PC-9 (cell line): Measurements from ENCODE around the gene HEMK1. TPM values are rescaled to one million over a fixed set of nuclear protein-coding genes. Genes with fewer than 3 reads are reported as not detected.

ENCODE experiments used
- BruUV-seq: library from RNA; stranded (reverse); fragments of 400-500 nt; replicated peaks from 2 replicates; lab custom pipeline; 2021; lab: Mats Ljungman, UMichigan
- CTCF ChIA-PET: fragments of 300-600 bp; sonication (Branson Sonifier 250); formaldehyde crosslinking; loops from one replicate; lab custom pipeline; 2022; ENCODE audit warnings: antibody characterized with exemption; lab: Charles Lee
- POLR2A ChIA-PET: fragments of 300-600 bp; sonication (Branson Sonifier 250); formaldehyde crosslinking; loops from one replicate; lab custom pipeline; 2022; ENCODE audit warnings: antibody characterized with exemption; ENCODE audit not compliant: unreplicated experiment; lab: Charles Lee
- DNase-seq, 2 experiments: peaks; one replicate each; pipeline versions ENCODE4 v3.0.0 to v3.0.0-alpha.2; 2015 to 2022; ENCODE audit warnings: mixed read lengths in 1 of 2
- H2AFZ ChIP-seq: fragments of 200-600 bp; sonication (generic); 2 replicates; pipeline ENCODE4 v1.8.1; 2017; ENCODE audit warnings: antibody characterized with exemption
- H3F3A ChIP-seq: fragments of 200-600 bp; sonication (generic); 2 replicates; pipeline ENCODE4 v1.8.1; 2017; ENCODE audit warnings: antibody characterized with exemption, mild to moderate bottlenecking, low read depth; ENCODE audit not compliant: insufficient read depth
- H3K27ac ChIP-seq: fragments of 200-600 bp; sonication (generic); 2 replicates; pipeline ENCODE4 v1.6.1; 2016; ENCODE audit warnings: mixed run types
- H3K27me3 ChIP-seq: fragments of 200-600 bp; sonication (generic); 2 replicates; pipeline ENCODE4 v1.6.1; 2016; ENCODE audit warnings: low read depth, mixed run types; ENCODE audit not compliant: insufficient read depth
- H3K36me3 ChIP-seq: fragments of 200-600 bp; sonication (generic); 2 replicates; pipeline ENCODE4 v1.6.1; 2016; ENCODE audit warnings: low read depth, mixed run types
- H3K4me1 ChIP-seq: fragments of 200-600 bp; sonication (generic); replicated peaks from 2 replicates; pipeline ENCODE4 v1.6.1; 2016; ENCODE audit warnings: mixed run types; ENCODE audit not compliant: insufficient read depth
- H3K4me2 ChIP-seq: fragments of 200-600 bp; sonication (generic); 2 replicates; pipeline ENCODE4 v1.6.1; 2017; ENCODE audit warnings: mixed run types
- H3K4me3 ChIP-seq: fragments of 200-600 bp; sonication (generic); 2 replicates; pipeline ENCODE4 v1.6.1; 2016; ENCODE audit warnings: mixed run types
- H3K79me2 ChIP-seq: fragments of 200-600 bp; sonication (generic); 2 replicates; pipeline ENCODE4 v1.6.1; 2017; ENCODE audit warnings: low read depth, mixed run types
- H3K9me2 ChIP-seq: fragments of 200-600 bp; sonication (generic); 2 replicates; pipeline ENCODE4 v1.8.1; 2017; ENCODE audit warnings: mild to moderate bottlenecking; ENCODE audit not compliant: insufficient read depth
- H3K9me3 ChIP-seq: fragments of 200-600 bp; sonication (generic); 2 replicates; pipeline ENCODE4 v1.8.1; 2016; ENCODE audit warnings: low read depth; ENCODE audit not compliant: insufficient read depth
- H4K20me1 ChIP-seq: fragments of 200-600 bp; sonication (generic); 2 replicates; pipeline ENCODE4 v1.8.1; 2017; ENCODE audit not compliant: insufficient read depth
- EZH2 ChIP-seq: fragments of 200-600 bp; sonication (generic); IDR thresholded peaks from 2 replicates; pipeline ENCODE4 v1.8.0; 2017; ENCODE audit warnings: antibody characterized with exemption, low read depth
- intact Hi-C: fragments of 100-400 bp; cut with micrococcal nuclease; formaldehyde crosslinking; loops from one replicate; pipeline ENCODE4 v1.10.0; 2022; ENCODE audit not compliant: unreplicated experiment
- total RNA-seq: library from RNA; stranded (reverse); gene quantifications from 2 replicates; pipeline ENCODE4 v1.2.3, GENCODE V29; 2021
- TF ChIP-seq, protein P1 (sequence below): fragments of 200-600 bp; sonication (generic); conservative IDR thresholded peaks from 2 replicates; pipeline ENCODE4 v1.6.1; 2017; ENCODE audit warnings: mixed run types, antibody characterized with exemption, mild to moderate bottlenecking, moderate library complexity

HEMK1 gene
- total RNA-seq, 1 experiment from 2014 or later, result 20.6 TPM

DNA sequence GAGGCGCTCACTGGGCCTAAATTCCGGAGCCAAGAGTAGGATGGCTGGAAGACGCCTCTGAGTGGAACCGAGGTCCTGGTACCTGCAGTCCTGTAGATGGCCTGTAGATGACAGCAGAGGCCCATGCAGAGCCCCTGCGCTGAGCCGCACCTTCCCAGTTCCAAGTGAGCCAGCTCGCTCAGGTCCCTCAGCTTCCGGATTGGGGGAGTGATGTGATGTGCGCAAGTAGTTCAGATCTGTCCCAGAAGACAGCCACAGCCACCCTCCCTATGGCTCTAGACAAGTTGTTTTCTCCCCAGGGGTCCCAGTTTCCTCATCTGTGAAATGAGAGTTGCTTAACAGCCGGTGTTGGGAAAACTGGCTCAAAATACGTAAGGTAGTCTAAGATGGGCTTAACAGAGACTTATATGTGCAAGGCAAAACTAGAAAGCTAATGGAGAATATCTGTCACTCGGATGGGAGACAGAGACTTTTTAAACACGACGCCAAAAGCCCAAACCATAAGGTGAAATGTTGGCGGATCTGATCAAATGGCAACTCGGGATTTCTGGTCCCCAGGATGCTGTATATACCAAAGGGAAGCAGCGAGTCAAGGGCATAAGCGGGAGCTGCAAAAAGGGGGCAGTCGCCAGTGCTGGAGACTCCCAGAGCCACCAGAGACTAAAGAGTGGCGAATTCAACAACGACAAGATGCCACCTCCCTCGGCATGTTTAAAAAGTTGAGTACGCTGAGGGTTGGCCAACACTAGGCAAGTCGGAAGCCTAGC is 46.9 kb downstream of the HEMK1 start:
- no peaks in the 10 kb centered on the region for H3K27me3 ChIP-seq
- CTCF ChIA-PET, result interaction anchor here (0.8 to 1.7 kb wide), 10 partner anchors 37 to 1066 kb away, joined by 3 to 16 read pairs (median 6); partner anchors contain the start of genes HEMK1 and MANF
- H3F3A ChIP-seq, result peaks cover 12% of the 10 kb centered on the region; the same call in 1 of the 2 replicates
- H2AFZ ChIP-seq, result peak overlapping the region; percentile 73
- POLR2A ChIA-PET, result interaction anchor here (0.5 to 1.3 kb wide), 4 partner anchors 30 to 1380 kb away, joined by 3 to 11 read pairs (median 4); no protein-coding TSS in a partner anchor
- intact Hi-C loops, result loop anchor here (1.0 to 5.0 kb wide), 8 partner anchors 36 to 1067 kb away; no protein-coding TSS in a partner anchor
- peaks cover 37% of the 10 kb centered on the region for H3K4me1 ChIP-seq
- H3K79me2 ChIP-seq, result peaks cover 36% of the 10 kb centered on the region
- H3K9me3 ChIP-seq, result no peaks in the 10 kb centered on the region
- H4K20me1 ChIP-seq, result no peaks in the 10 kb centered on the region
- H3K4me2 ChIP-seq, result peak overlapping the region; percentile 78
- H3K27ac ChIP-seq, result no peak overlapping the region
- H3K36me3 ChIP-seq, result peaks cover 3% of the 10 kb centered on the region; the same call in 1 of the 2 replicates
- BruUV-seq, result TSS peak; percentile 52
- DNase-seq, result peak; percentile 71 to 83
- TF ChIP-seq, protein P1, sequence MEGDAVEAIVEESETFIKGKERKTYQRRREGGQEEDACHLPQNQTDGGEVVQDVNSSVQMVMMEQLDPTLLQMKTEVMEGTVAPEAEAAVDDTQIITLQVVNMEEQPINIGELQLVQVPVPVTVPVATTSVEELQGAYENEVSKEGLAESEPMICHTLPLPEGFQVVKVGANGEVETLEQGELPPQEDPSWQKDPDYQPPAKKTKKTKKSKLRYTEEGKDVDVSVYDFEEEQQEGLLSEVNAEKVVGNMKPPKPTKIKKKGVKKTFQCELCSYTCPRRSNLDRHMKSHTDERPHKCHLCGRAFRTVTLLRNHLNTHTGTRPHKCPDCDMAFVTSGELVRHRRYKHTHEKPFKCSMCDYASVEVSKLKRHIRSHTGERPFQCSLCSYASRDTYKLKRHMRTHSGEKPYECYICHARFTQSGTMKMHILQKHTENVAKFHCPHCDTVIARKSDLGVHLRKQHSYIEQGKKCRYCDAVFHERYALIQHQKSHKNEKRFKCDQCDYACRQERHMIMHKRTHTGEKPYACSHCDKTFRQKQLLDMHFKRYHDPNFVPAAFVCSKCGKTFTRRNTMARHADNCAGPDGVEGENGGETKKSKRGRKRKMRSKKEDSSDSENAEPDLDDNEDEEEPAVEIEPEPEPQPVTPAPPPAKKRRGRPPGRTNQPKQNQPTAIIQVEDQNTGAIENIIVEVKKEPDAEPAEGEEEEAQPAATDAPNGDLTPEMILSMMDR, result peak; percentile 94
- TF ChIP-seq EZH2, result no peak
- peak overlapping the region; percentile 54 for H3K4me3 ChIP-seq
- H3K9me2 ChIP-seq, result no peaks in the 10 kb centered on the region

DNA sequence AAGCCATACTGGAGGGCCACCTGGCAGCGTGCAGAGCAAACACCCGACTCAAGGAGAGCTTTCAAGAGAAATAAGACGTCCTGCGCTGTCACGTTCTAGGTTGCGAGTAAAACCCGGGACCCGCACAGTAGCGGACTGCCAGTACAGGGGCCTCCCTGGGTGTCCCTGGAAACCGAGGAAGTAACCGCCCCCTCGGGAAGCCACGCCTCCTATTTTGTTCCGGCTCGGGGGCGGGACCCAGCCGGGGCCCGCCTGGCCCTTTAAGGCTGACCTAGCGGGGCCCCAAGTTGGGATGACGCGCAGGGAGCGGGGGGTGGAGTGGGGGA is 47.4 kb downstream of the HEMK1 start:
- peak; percentile 79 to 94 for DNase-seq
- Histone ChIP-seq H3K9me3 (no peaks in the 10 kb centered on the region), H3F3A (peaks cover 12% of the 10 kb centered on the region; the same call in 1 of the 2 replicates), H4K20me1 (no peaks in the 10 kb centered on the region), H3K9me2 (no peaks in the 10 kb centered on the region), H3K27me3 (no peaks in the 10 kb centered on the region), H3K4me3 (peak overlapping the region; percentile 54; the same call in 1 of the 2 replicates), H3K79me2 (peaks cover 36% of the 10 kb centered on the region), H2AFZ (peak overlapping the region; percentile 73), H3K4me2 (peak overlapping the region; percentile 78), H3K4me1 (peaks cover 36% of the 10 kb centered on the region), H3K27ac (no peak overlapping the region), H3K36me3 (peaks cover 3% of the 10 kb centered on the region; the same call in 1 of the 2 replicates)
- no TSS peak for BruUV-seq
- intact Hi-C loops, result loop anchor here (1.0 to 5.0 kb wide), 8 partner anchors 36 to 1066 kb away; no protein-coding TSS in a partner anchor
- no peak for TF ChIP-seq EZH2
- TF ChIP-seq, protein P1, result no peak
- POLR2A ChIA-PET, result interaction anchor here (0.5 to 1.3 kb wide), 3 partner anchors 31 to 855 kb away, joined by 4 to 11 read pairs (median 5); no protein-coding TSS in a partner anchor
- CTCF ChIA-PET, result interaction anchor here (0.8 to 1.7 kb wide), 7 partner anchors 36 to 1065 kb away, joined by 3 to 16 read pairs (median 7); partner anchors contain the start of genes HEMK1 and MANF

DNA sequence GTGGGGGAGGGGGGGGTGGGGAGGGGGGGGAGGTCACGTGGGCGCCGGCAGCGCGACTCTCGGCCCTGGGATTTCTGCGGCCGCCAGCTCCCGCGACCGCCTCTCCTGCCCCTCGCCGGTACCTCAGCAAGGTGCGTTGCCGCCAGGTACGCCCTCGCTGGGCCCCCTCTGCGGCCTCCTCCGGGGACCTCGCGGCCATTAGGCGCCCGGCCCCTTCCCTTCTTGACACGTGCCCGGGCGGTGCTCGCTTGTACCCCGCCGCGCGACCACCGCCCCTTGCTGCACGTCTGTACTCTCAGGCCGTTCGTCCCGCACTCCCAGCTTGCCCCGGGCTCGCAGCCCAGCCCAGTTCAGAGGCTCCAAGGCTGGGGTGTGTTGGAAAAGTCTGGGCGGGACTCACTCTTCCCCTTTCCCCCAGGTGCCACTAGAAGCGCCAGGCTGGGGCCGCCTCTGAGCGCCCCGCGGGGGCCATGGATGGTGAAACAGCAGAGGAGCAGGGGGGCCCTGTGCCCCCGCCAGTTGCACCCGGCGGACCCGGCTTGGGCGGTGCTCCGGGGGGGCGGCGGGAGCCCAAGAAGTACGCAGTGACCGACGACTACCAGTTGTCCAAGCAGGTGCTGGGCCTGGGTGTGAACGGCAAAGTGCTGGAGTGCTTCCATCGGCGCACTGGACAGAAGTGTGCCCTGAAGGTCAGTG is 47.9 kb downstream of the HEMK1 start, which contains the start of gene MAPKAPK3:
TSS of gene MAPKAPK3 (plus strand) at position 56 of the 696 bp plus-strand sequence. CDS start at position 471, 415 bp downstream.
- BruUV-seq, result TSS peak; percentile 11
- no peaks in the 10 kb centered on the region for H3K9me2 ChIP-seq
- no peaks in the 10 kb centered on the region for H3K9me3 ChIP-seq
- DNase-seq, result peak in 1 of 2 experiments; percentile 44
- no peaks in the 10 kb centered on the region for H3K27me3 ChIP-seq
- TF ChIP-seq, protein P1, result no peak; the same call in 1 of the 2 replicates
- no peak for TF ChIP-seq EZH2
- H3F3A ChIP-seq, result peaks cover 11% of the 10 kb centered on the region; the same call in 1 of the 2 replicates
- ChIA-PET CTCF (interaction anchor here (0.6 to 1.7 kb wide), 7 partner anchors 9 to 1053 kb away, joined by 3 to 16 read pairs (median 7); partner anchors contain the start of genes HEMK1 and MANF), POLR2A (interaction anchor here (0.6 to 1.3 kb wide), 3 partner anchors 407 to 855 kb away, joined by 4 to 11 read pairs (median 5); no protein-coding TSS in a partner anchor)
- intact Hi-C loops, result loop anchor here (2.0 to 5.0 kb wide), 5 partner anchors 190 to 1066 kb away; no protein-coding TSS in a partner anchor
- H3K36me3 ChIP-seq, result peaks cover 5% of the 10 kb centered on the region; the same call in 1 of the 2 replicates
- H3K79me2 ChIP-seq, result peaks cover 40% of the 10 kb centered on the region
- peak within 1 kb of the TSS; percentile 89 for H2AFZ ChIP-seq
- peaks cover 36% of the 10 kb centered on the region for H3K4me1 ChIP-seq
- peak within 1 kb of the TSS; percentile 89 for H3K4me2 ChIP-seq
- H3K4me3 ChIP-seq, result peak within 1 kb of the TSS; percentile 60
- no peaks in the 10 kb centered on the region for H4K20me1 ChIP-seq
- H3K27ac ChIP-seq, result peak within 1 kb of the TSS; percentile 78
